HCT116 (cell line): ENCODE data around the gene FHIT. TPM values are rescaled to one million over a fixed set of nuclear protein-coding genes. Genes with fewer than 3 reads are reported as not detected.

ENCODE experiments used
- ATAC-seq: fragments of 200-7000 bp; cut with Tn5 transposase; 2 replicates; pipeline ENCODE4 v1.9.1; 2020; ENCODE audit warnings: mild to moderate bottlenecking, moderate library complexity
- BruUV-seq: library from RNA; stranded (reverse); fragments of 400-500 nt; replicated peaks from 2 replicates; lab custom pipeline; 2021; lab: Mats Ljungman, UMichigan
- CTCF ChIA-PET: fragments of 300-600 bp; sonication (Branson Sonifier 250); formaldehyde crosslinking; loops from one replicate; lab custom pipeline; 2021; ENCODE audit warnings: antibody characterized with exemption; lab: Charles Lee
- POLR2A ChIA-PET: fragments of 300-600, 350-600 bp; sonication (Branson Sonifier 250); formaldehyde crosslinking; loops from one replicate; lab custom pipeline; 2021; ENCODE audit warnings: antibody characterized with exemption; lab: Charles Lee
- RAD21 ChIA-PET, 2 experiments: fragments of 300-600 bp; sonication (Branson Sonifier 250); formaldehyde crosslinking; loops; one replicate each; lab custom pipeline; 2023; ENCODE audit warnings: low total read pairs in 2 of 2; ENCODE audit not compliant: uncharacterized antibody in 2 of 2, unreplicated experiment in 2 of 2, low non-redundant PET in 1 of 2; lab: Charles Lee
- DNase-seq: peaks from one replicate; pipeline ENCODE4 v3.0.0-alpha.2; 2010; ENCODE audit warnings: low read depth, low spot score
- H2AFZ ChIP-seq: fragments of 200-600 bp; shearing (Covaris generic), sonication (generic); 2 replicates; pipeline ENCODE4 v1.6.1; 2017; ENCODE audit warnings: low read depth, mixed run types, mixed read lengths, antibody characterized with exemption, low read length; ENCODE audit not compliant: poor library complexity, severe bottlenecking
- H3K27ac ChIP-seq: 2 replicates; pipeline ENCODE4 v1.5.1; 2012; ENCODE audit warnings: low read depth, low read length
- H3K27me3 ChIP-seq: fragments of 200-600 bp; sonication (generic); 2 replicates; pipeline ENCODE4 v1.6.1; 2016; ENCODE audit warnings: mixed run types, low read length, mixed read lengths; ENCODE audit not compliant: insufficient read depth
- H3K36me3 ChIP-seq, 2 experiments: fragments of 200-500 bp in 1 of 2; fragments of 200-600 bp in 1 of 2; sonication (Bioruptor generic) in 1 of 2; sonication (generic) in 1 of 2; 2 replicates each; pipeline versions ENCODE4 v1.5.1 to v1.6.1; 2014 to 2016; ENCODE audit warnings: low read length in 2 of 2, inconsistent platforms in 1 of 2, mixed read lengths in 1 of 2, mixed run types in 1 of 2; ENCODE audit not compliant: insufficient read depth in 2 of 2, control insufficient read depth in 1 of 2
- H3K4me1 ChIP-seq, 2 experiments: fragments of 200-600 bp in 1 of 2; sonication (generic) in 1 of 2; 2 replicates each; pipeline versions ENCODE4 v1.5.1 to v1.6.1; 2012 to 2017; ENCODE audit warnings: low read length in 2 of 2, inconsistent platforms in 1 of 2, mild to moderate bottlenecking in 1 of 2, mixed read lengths in 1 of 2, mixed run types in 1 of 2, moderate library complexity in 1 of 2; ENCODE audit not compliant: insufficient read depth in 2 of 2, control insufficient read depth in 1 of 2
- H3K4me2 ChIP-seq: fragments of 200-600 bp; sonication (generic); 2 replicates; pipeline ENCODE4 v1.6.1; 2017; ENCODE audit warnings: mixed run types, low read length, mixed read lengths
- H3K4me3 ChIP-seq, 2 experiments: fragments of 200-600 bp in 1 of 2; sonication (generic) in 1 of 2; replicated peaks in 1 of 2; 2 replicates each; pipeline ENCODE4 v1.5.1; 2011 to 2016; ENCODE audit warnings: low read length in 2 of 2, control low read depth in 1 of 2, low read depth in 1 of 2, mild to moderate bottlenecking in 1 of 2, mixed read lengths in 1 of 2, mixed run types in 1 of 2
- H3K79me2 ChIP-seq: fragments of 200-600 bp; sonication (generic); 2 replicates; pipeline ENCODE4 v1.6.1; 2017; ENCODE audit warnings: mild to moderate bottlenecking, mixed run types, low read length, moderate library complexity, mixed read lengths; ENCODE audit not compliant: insufficient read depth
- H3K9ac ChIP-seq: fragments of 200-600 bp; sonication (generic); 2 replicates; pipeline ENCODE4 v1.6.1; 2016; ENCODE audit warnings: low read length, mixed read lengths
- H3K9me2 ChIP-seq: fragments of 200-600 bp; sonication (generic), shearing (Covaris generic); 2 replicates; pipeline ENCODE4 v1.6.1; 2017; ENCODE audit warnings: mixed run types, mild to moderate bottlenecking, moderate library complexity; ENCODE audit not compliant: insufficient read depth
- H3K9me3 ChIP-seq, 2 experiments: fragments of 200-500 bp in 1 of 2; fragments of 200-600 bp in 1 of 2; sonication (Bioruptor generic) in 1 of 2; sonication (generic) in 1 of 2; 2 replicates each; pipeline ENCODE4 v1.6.1; 2014 to 2017; ENCODE audit warnings: low read length in 2 of 2, mixed read lengths in 2 of 2, inconsistent platforms in 1 of 2, low read depth in 1 of 2, mild to moderate bottlenecking in 1 of 2, mixed run types in 1 of 2, moderate library complexity in 1 of 2; ENCODE audit not compliant: control insufficient read depth in 1 of 2, insufficient read depth in 1 of 2
- H4K20me1 ChIP-seq: fragments of 200-600 bp; sonication (generic), shearing (Covaris generic); 2 replicates; pipeline ENCODE4 v1.6.1; 2017; ENCODE audit warnings: mixed run types, mild to moderate bottlenecking, moderate library complexity; ENCODE audit not compliant: insufficient read depth
- ATF3 ChIP-seq: IDR thresholded peaks from 2 replicates; pipeline ENCODE4 v1.6.1; 2012
- CBX3 ChIP-seq: IDR thresholded peaks from 2 replicates; pipeline ENCODE4 v1.6.1; 2012; ENCODE audit warnings: low read depth
- CEBPB ChIP-seq: IDR thresholded peaks from 2 replicates; pipeline ENCODE4 v1.6.1; 2012; ENCODE audit warnings: low read depth
- CTCF ChIP-seq, 3 experiments: fragments of 200-600 bp in 1 of 3; sonication (generic) in 1 of 3; IDR thresholded peaks in 2 of 3; conservative IDR thresholded peaks in 1 of 3; 2 replicates each; pipeline ENCODE4 v1.5.1; 2012 to 2017; ENCODE audit warnings: low read depth in 2 of 3, low read length in 2 of 3, antibody characterized with exemption in 1 of 3, borderline replicate concordance in 1 of 3, control low read depth in 1 of 3, mild to moderate bottlenecking in 1 of 3, mixed read lengths in 1 of 3, mixed run types in 1 of 3, moderate library complexity in 1 of 3; ENCODE audit not compliant: insufficient read depth in 1 of 3
- EGR1 ChIP-seq: IDR thresholded peaks from 2 replicates; pipeline ENCODE4 v1.6.1; 2012; ENCODE audit warnings: low read depth
- ELF1 ChIP-seq: IDR thresholded peaks from 2 replicates; pipeline ENCODE4 v1.6.1; 2012; ENCODE audit warnings: low read depth, borderline replicate concordance
- EZH2 ChIP-seq: fragments of 200-600 bp; sonication (generic); IDR thresholded peaks from 2 replicates; pipeline ENCODE4 v1.6.1; 2017; ENCODE audit warnings: antibody characterized with exemption, mixed run types
- EZH2phosphoT487 ChIP-seq: fragments of 200-600 bp; IDR thresholded peaks from 2 replicates; pipeline ENCODE4 v1.6.1; 2018; ENCODE audit warnings: antibody characterized with exemption, borderline replicate concordance
- POLR2A ChIP-seq: IDR thresholded peaks from 2 replicates; pipeline ENCODE4 v1.7.0; 2011; ENCODE audit warnings: borderline replicate concordance; ENCODE audit not compliant: insufficient read depth, insufficient read length; ENCODE audit errors: extremely low read depth
- POLR2AphosphoS5 ChIP-seq: IDR thresholded peaks from 2 replicates; pipeline ENCODE4 v1.6.1; 2011; ENCODE audit warnings: mild to moderate bottlenecking, low read depth, low read length, moderate library complexity
- RAD21 ChIP-seq: IDR thresholded peaks from 2 replicates; pipeline ENCODE4 v1.6.1; 2012; ENCODE audit warnings: low read depth, mild to moderate bottlenecking
- REST ChIP-seq: IDR thresholded peaks from 2 replicates; pipeline ENCODE4 v1.6.1; 2012; ENCODE audit warnings: low read depth
- SIN3A ChIP-seq: IDR thresholded peaks from 2 replicates; pipeline ENCODE4 v1.6.1; 2012; ENCODE audit warnings: low read depth
- SP1 ChIP-seq: IDR thresholded peaks from 2 replicates; pipeline ENCODE4 v1.6.1; 2012; ENCODE audit warnings: low read depth
- SRF ChIP-seq: IDR thresholded peaks from 2 replicates; pipeline ENCODE4 v1.6.1; 2012; ENCODE audit warnings: low read depth
- TCF7L2 ChIP-seq: IDR thresholded peaks from 2 replicates; pipeline ENCODE4 v1.7.0; 2011; ENCODE audit warnings: borderline replicate concordance, inconsistent platforms; ENCODE audit not compliant: insufficient read depth, insufficient read length; ENCODE audit errors: extremely low read depth
- YY1 ChIP-seq: IDR thresholded peaks from 2 replicates; pipeline ENCODE4 v1.6.1; 2011; ENCODE audit warnings: low read length, low read depth, moderate library complexity, mild to moderate bottlenecking; ENCODE audit not compliant: insufficient replicate concordance; ENCODE audit errors: extremely low read depth
- ZBTB33 ChIP-seq: IDR thresholded peaks from 2 replicates; pipeline ENCODE4 v1.6.1; 2011; ENCODE audit warnings: mild to moderate bottlenecking, low read length, moderate library complexity; ENCODE audit not compliant: insufficient replicate concordance; ENCODE audit errors: extremely low read depth
- ZFX ChIP-seq: fragments of 450-650 bp; IDR thresholded peaks from 2 replicates; pipeline ENCODE4 v1.6.1; 2017
- ZNF274 ChIP-seq: fragments of 200-500 bp; sonication (Bioruptor generic); IDR thresholded peaks from 2 replicates; pipeline ENCODE4 v1.6.1; 2014; ENCODE audit warnings: mild to moderate bottlenecking, low read depth, low read length, inconsistent platforms
- intact Hi-C: fragments of 100-400 bp; cut with micrococcal nuclease; formaldehyde crosslinking; loops from 2 replicates; pipeline ENCODE4 v1.10.0; 2022
- total RNA-seq: library from RNA; stranded (reverse); gene quantifications from one replicate; pipeline ENCODE4 v1.2.1, GENCODE V29; 2021; ENCODE audit not compliant: unreplicated experiment

Gene FHIT
- total RNA-seq, 1 experiment from 2014 or later: 20.1 TPM

GRCh38 chr3:61277411-61277810, 26.2 kb upstream of the FHIT start:
- Histone ChIP-seq H3K27me3 (0 out of 2 replicates have a peak, but pooled peaks cover 3% of the 10 kb centered on the region), H3K9me3 (no peaks in the 10 kb centered on the region), H3K79me2 (no peaks in the 10 kb centered on the region), H3K36me3 (no peaks in the 10 kb centered on the region), H2AFZ (no peak overlapping the region), H3K4me3 (no peak overlapping the region), H3K4me1 (no peaks in the 10 kb centered on the region), H3K4me2 (no peak overlapping the region), H3K9me2 (no peaks in the 10 kb centered on the region), H3K9ac (no peak overlapping the region), H4K20me1 (no peaks in the 10 kb centered on the region), H3K27ac (no peak overlapping the region)
- no TSS peak for BruUV-seq
- DNase-seq (no peak), ATAC-seq (no peak)
- ChIA-PET CTCF (no interaction called here), RAD21 (no interaction called here), POLR2A (no interaction called here)
- TF ChIP-seq ELF1: no peak
- TF ChIP-seq SRF: no peak
- no peak for TF ChIP-seq SP1
- TF ChIP-seq ZBTB33: no peak
- TF ChIP-seq POLR2A: no peak
- no peak for TF ChIP-seq TCF7L2
- TF ChIP-seq ZFX: no peak
- TF ChIP-seq CBX3: no peak
- TF ChIP-seq CEBPB: no peak
- TF ChIP-seq REST: no peak
- TF ChIP-seq ATF3: no peak
- TF ChIP-seq RAD21: no peak
- TF ChIP-seq EZH2phosphoT487: no peak
- no peak for TF ChIP-seq YY1
- no peak for TF ChIP-seq POLR2AphosphoS5
- no peak for TF ChIP-seq ZNF274
- TF ChIP-seq EZH2: no peak
- no peak for TF ChIP-seq CTCF (IDR thresholded peaks at IDR 0.05 in 2 of 3, conservative IDR thresholded peaks at IDR 0.05 in 1 of 3; ENCODE audit: borderline replicate concordance in 1 of 3, insufficient read depth in 1 of 3, low read depth in 2 of 3, low read length in 2 of 3)
- no peak for TF ChIP-seq EGR1
- no peak for TF ChIP-seq SIN3A
- intact Hi-C loops: no loop called here
